ENCODE measurements around the gene RIC1. TPM values are rescaled to one million over a fixed set of nuclear protein-coding genes. Genes with fewer than 3 reads are reported as not detected.

RIC1 gene
- polyA plus RNA-seq, 3 donors, result 13.4 to 36.4 (median 16.3) TPM

GRCh38 chr9:5582835-5583195, 46.1 kb upstream of the RIC1 start:
- Mint-ChIP-seq H3K9me3 (peaks cover 0 to 6% (median 2%) of the 10 kb centered on the region in 7 donors), H3K27ac (no peak overlapping the region), H3K27me3 (ENCODE audit: low read depth in 3 of 3) (peaks cover 0 to 2% (median 1%) of the 10 kb centered on the region in 3 donors), H3K4me1 (peaks cover 22% of the 10 kb centered on the region), H3K4me3 (no peak overlapping the region), H3K36me3 (peaks cover 0 to 2% of the 10 kb centered on the region in 2 donors)
- Histone ChIP-seq H3K4me1 (ENCODE audit: control insufficient read depth in 1 of 2, insufficient read depth in 2 of 2, low read length in 2 of 2) (peaks cover 0 to 4% of the 10 kb centered on the region in 2 donors), H4K20me1 (ENCODE audit: insufficient read depth, low read length) (no peaks in the 10 kb centered on the region), H3K9ac (ENCODE audit: insufficient read depth, low read length, poor library complexity, severe bottlenecking) (no peak overlapping the region), H3K4me3 (replicated peaks in 1 of 3; ENCODE audit: low read depth in 2 of 3, low read length in 3 of 3) (no peak overlapping the region), H2AFZ (ENCODE audit: insufficient read depth, low read depth, low read length, poor library complexity, severe bottlenecking) (no peak overlapping the region), H3K36me3 (replicated peaks in 1 of 2; ENCODE audit: control insufficient read depth in 1 of 2, insufficient read depth in 2 of 2, low read length in 2 of 2) (no peaks in the 10 kb centered on the region), H3K79me2 (ENCODE audit: insufficient read depth, low read length) (no peaks in the 10 kb centered on the region), H3K4me2 (replicated peaks; ENCODE audit: extremely low read depth, low read length, poor library complexity, severe bottlenecking) (no peak overlapping the region), H3K9me3 (replicated peaks in 1 of 2; ENCODE audit: control insufficient read depth in 1 of 2, insufficient read depth in 1 of 2, low read length in 2 of 2) (no peaks in the 10 kb centered on the region), H3K27me3 (ENCODE audit: control insufficient read depth in 2 of 2, insufficient read depth in 2 of 2, low read length in 2 of 2) (no peaks in the 10 kb centered on the region), H3K27ac (ENCODE audit: low read depth in 1 of 2, low read length in 2 of 2) (no peak overlapping the region)
- intact Hi-C loops (cut with micrococcal nuclease), result no loop called here
- 80% methylated on average over 1 of the region's 2 CpGs for WGBS (ENCODE audit: insufficient coverage)
- DNase-seq, result no peak
- TF ChIP-seq CTCF (IDR thresholded peaks at IDR 0.05), result no peak

GRCh38 chr9:5586391-5586802, 42.5 kb upstream of the RIC1 start:
- H3K9ac ChIP-seq (ENCODE audit: insufficient read depth, low read length, poor library complexity, severe bottlenecking), result no peak overlapping the region
- no peaks in the 10 kb centered on the region for H3K9me3 ChIP-seq (replicated peaks in 1 of 2; ENCODE audit: control insufficient read depth in 1 of 2, insufficient read depth in 1 of 2, low read length in 2 of 2)
- H3K79me2 ChIP-seq (ENCODE audit: insufficient read depth, low read length), result no peaks in the 10 kb centered on the region
- peaks cover 0 to 4% (median 2%) of the 10 kb centered on the region in 7 donors for H3K9me3 Mint-ChIP-seq
- no peak overlapping the region for H3K4me3 ChIP-seq (replicated peaks in 1 of 3; ENCODE audit: low read depth in 2 of 3, low read length in 3 of 3)
- no peak for TF ChIP-seq CTCF (IDR thresholded peaks at IDR 0.05)
- peaks cover 11% of the 10 kb centered on the region for H3K4me1 Mint-ChIP-seq
- H3K27me3 ChIP-seq (ENCODE audit: control insufficient read depth in 2 of 2, insufficient read depth in 2 of 2, low read length in 2 of 2), result no peaks in the 10 kb centered on the region
- no peak for DNase-seq
- peak overlapping the region in 1 of 7 donors; percentile 54 for H3K27ac Mint-ChIP-seq
- no peaks in the 10 kb centered on the region for H3K4me1 ChIP-seq (ENCODE audit: control insufficient read depth in 1 of 2, insufficient read depth in 2 of 2, low read length in 2 of 2)
- H4K20me1 ChIP-seq (ENCODE audit: insufficient read depth, low read length), result no peaks in the 10 kb centered on the region
- intact Hi-C loops (cut with micrococcal nuclease), result no loop called here
- no peaks in the 10 kb centered on the region for H3K36me3 Mint-ChIP-seq
- no peaks in the 10 kb centered on the region for H3K36me3 ChIP-seq (replicated peaks in 1 of 2; ENCODE audit: control insufficient read depth in 1 of 2, insufficient read depth in 2 of 2, low read length in 2 of 2)
- no peak overlapping the region for H3K4me3 Mint-ChIP-seq
- H3K27ac ChIP-seq (ENCODE audit: low read depth in 1 of 2, low read length in 2 of 2), result no peak overlapping the region
- H2AFZ ChIP-seq (ENCODE audit: insufficient read depth, low read depth, low read length, poor library complexity, severe bottlenecking), result no peak overlapping the region
- no peak overlapping the region for H3K4me2 ChIP-seq (replicated peaks; ENCODE audit: extremely low read depth, low read length, poor library complexity, severe bottlenecking)
- peaks cover 0 to 7% (median 4%) of the 10 kb centered on the region in 3 donors for H3K27me3 Mint-ChIP-seq (ENCODE audit: low read depth in 3 of 3)
